B cell (primary cell): Measurements from ENCODE around the gene KRT9. TPM values are rescaled to one million over a fixed set of nuclear protein-coding genes. Genes with fewer than 3 reads are reported as not detected.

ENCODE experiments used
- ATAC-seq: fragments of 200-7000 bp; cut with Tn5 transposase; one replicate; pipeline ENCODE4 v1.10.0; 2021; ENCODE audit warnings: low read depth, mild to moderate bottlenecking, moderate number of reproducible peaks, moderate library complexity
- CTCF ChIA-PET: fragments of 350-600 bp; sonication (Branson Sonifier 250); formaldehyde crosslinking; loops from one replicate; lab custom pipeline; 2021; ENCODE audit warnings: antibody characterized with exemption, inconsistent platforms; lab: Charles Lee
- POLR2A ChIA-PET: fragments of 350-600 bp; sonication (Branson Sonifier 250); formaldehyde crosslinking; loops from one replicate; lab custom pipeline; 2021; ENCODE audit warnings: antibody characterized with exemption; lab: Charles Lee
- DNase-seq: peaks from one replicate; pipeline ENCODE4 v3.0.0; 2013
- H2AFZ ChIP-seq: 2 replicates; pipeline ENCODE4 v1.6.1; 2012; ENCODE audit warnings: mild to moderate bottlenecking, low read depth, low read length; ENCODE audit not compliant: insufficient read depth, poor library complexity, severe bottlenecking
- H3K27ac ChIP-seq, 2 donors: 1 replicate in 1 of 2; 2 replicates in 1 of 2; pipeline ENCODE4 v1.5.1; 2012 to 2013; ENCODE audit warnings: low read length in 2 of 2, mild to moderate bottlenecking in 2 of 2, moderate library complexity in 1 of 2
- H3K27me3 ChIP-seq, 4 experiments: fragments of 200-600 bp in 1 of 4; sonication (generic) in 1 of 4; replicated peaks in 1 of 4; 1 replicate in 2 of 4; 2 replicates in 2 of 4; pipeline versions ENCODE4 v1.6.1 to v1.7.0; 2013 to 2016; ENCODE audit warnings: low read length in 3 of 4, mild to moderate bottlenecking in 2 of 4, mixed read lengths in 1 of 4, moderate library complexity in 1 of 4; ENCODE audit not compliant: insufficient read depth in 4 of 4, control insufficient read depth in 3 of 4; ENCODE audit errors: control extremely low read depth in 1 of 4
- H3K36me3 ChIP-seq, 2 experiments: replicated peaks in 1 of 2; 1 replicate in 1 of 2; 2 replicates in 1 of 2; pipeline versions ENCODE4 v1.6.1 to v1.7.1; 2013; ENCODE audit warnings: low read length in 1 of 2; ENCODE audit not compliant: insufficient read depth in 2 of 2, control insufficient read depth in 1 of 2; ENCODE audit errors: control extremely low read depth in 1 of 2, extremely low read depth in 1 of 2
- H3K4me1 ChIP-seq, 2 donors: fragments of 200-600 bp in 1 of 2; sonication (generic) in 1 of 2; 1 replicate in 1 of 2; 2 replicates in 1 of 2; pipeline versions ENCODE4 v1.5.1 to v1.6.1; 2013 to 2017; ENCODE audit warnings: low read length in 2 of 2; ENCODE audit not compliant: control insufficient read depth in 2 of 2, insufficient read depth in 2 of 2
- H3K4me2 ChIP-seq: replicated peaks from 2 replicates; pipeline ENCODE3; 2012; ENCODE audit warnings: mild to moderate bottlenecking, low read depth, low read length; ENCODE audit not compliant: poor library complexity, severe bottlenecking
- H3K4me3 ChIP-seq, 5 experiments: fragments of 200-600 bp in 1 of 5; sonication (generic) in 1 of 5; 1 replicate in 3 of 5; 2 replicates in 2 of 5; pipeline versions ENCODE4 v1.5.1 to v1.7.0; 2011 to 2016; ENCODE audit warnings: low read length in 4 of 5, mild to moderate bottlenecking in 4 of 5, low read depth in 2 of 5, control low read depth in 1 of 5, moderate library complexity in 1 of 5; ENCODE audit not compliant: insufficient read depth in 1 of 5; ENCODE audit errors: control extremely low read depth in 1 of 5, extremely low read depth in 1 of 5
- H3K79me2 ChIP-seq: fragments of 200-600 bp; sonication (generic); one replicate; pipeline ENCODE4 v1.6.0; 2016; ENCODE audit warnings: low read length; ENCODE audit not compliant: control insufficient read depth, insufficient read depth
- H3K9ac ChIP-seq: fragments of 200-600 bp; sonication (generic); 2 replicates; pipeline ENCODE4 v1.6.1; 2017; ENCODE audit warnings: mild to moderate bottlenecking, low read length, moderate library complexity
- H3K9me3 ChIP-seq, 3 donors: one replicate each; pipeline versions ENCODE4 v1.6.1 to v1.7.1; 2013; ENCODE audit warnings: low read length in 2 of 3; ENCODE audit not compliant: control insufficient read depth in 2 of 3, insufficient read depth in 1 of 3; ENCODE audit errors: control extremely low read depth in 1 of 3
- H4K20me1 ChIP-seq: 2 replicates; pipeline ENCODE4 v1.6.0; 2012; ENCODE audit warnings: mild to moderate bottlenecking, low read length; ENCODE audit not compliant: insufficient read depth, control insufficient read depth, poor library complexity, severe bottlenecking
- H3K27ac Mint-ChIP-seq: one replicate; pipeline ENCODE4 v1.8.0; 2021; ENCODE audit warnings: mixed read lengths
- H3K27me3 Mint-ChIP-seq: one replicate; pipeline ENCODE4 v1.8.0; 2021; ENCODE audit warnings: mixed read lengths
- H3K4me1 Mint-ChIP-seq: one replicate; pipeline ENCODE4 v1.8.0; 2021; ENCODE audit warnings: mixed read lengths
- H3K4me3 Mint-ChIP-seq: one replicate; pipeline ENCODE4 v1.8.0; 2021; ENCODE audit warnings: mixed read lengths
- H3K9me3 Mint-ChIP-seq: one replicate; pipeline ENCODE4 v1.8.0; 2022; ENCODE audit warnings: mixed read lengths; ENCODE audit not compliant: insufficient read depth
- EZH2 ChIP-seq: IDR thresholded peaks from 2 replicates; pipeline ENCODE4 v1.6.1; 2012; ENCODE audit warnings: borderline replicate concordance, low read depth, mild to moderate bottlenecking, moderate library complexity, low read length; ENCODE audit not compliant: insufficient read depth, poor library complexity, severe bottlenecking
- WGBS: methylation state at CpG from one replicate; pipeline ENCODE4 v1.1.5; 2013; ENCODE audit warnings: missing lambda C conversion rate; ENCODE audit not compliant: insufficient coverage; 5-methylcytosine and 5-hydroxymethylcytosine counted together
- intact Hi-C: fragments of 100-400 bp; cut with micrococcal nuclease; formaldehyde crosslinking; loops from one replicate; pipeline ENCODE4 v1.10.0; 2022
- polyA plus RNA-seq: library from polyadenylated mRNA; depleted of rRNA; stranded (reverse); fragments of >200 nt; gene quantifications from 2 replicates; pipeline ENCODE4 v1.2.3, GENCODE V29; 2012
- total RNA-seq, 2 donors: library from RNA; stranded (reverse); fragments of 120-200 nt in 1 of 2; gene quantifications; 1 replicate in 1 of 2; 2 replicates in 1 of 2; pipeline versions ENCODE4 v1.2.3 to v1.2.4, GENCODE V29; 2013 to 2022
- TF ChIP-seq, protein P1 (sequence below): fragments of 200-600 bp; IDR thresholded peaks from one replicate; pipeline ENCODE4 v1.8.0; 2022; ENCODE audit warnings: antibody characterized with exemption, mild to moderate bottlenecking

The KRT9 gene
- total and polyA plus RNA-seq, 2 donors (not counting 1 experiment from before 2014, with no cell fraction given) = not detected

GRCh38 chr17:41518031-41518430 lies 53.8 kb downstream of the KRT9 start:
- Mint-ChIP-seq H3K27ac (no peak overlapping the region), H3K9me3 (no peaks in the 10 kb centered on the region), H3K4me1 (no peaks in the 10 kb centered on the region), H3K27me3 (peaks cover 28% of the 10 kb centered on the region), H3K4me3 (no peak overlapping the region)
- DNase-seq = no peak
- Histone ChIP-seq H3K79me2 (no peaks in the 10 kb centered on the region), H3K27ac (no peak overlapping the region), H3K4me1 (no peaks in the 10 kb centered on the region), H2AFZ (no peak overlapping the region), H3K36me3 (no peaks in the 10 kb centered on the region), H3K27me3 (peaks cover 0 to 6% (median 0%) of the 10 kb centered on the region in 4 experiments), H3K4me3 (no peak overlapping the region), H4K20me1 (no peaks in the 10 kb centered on the region), H3K4me2 (no peak overlapping the region), H3K9ac (no peak overlapping the region), H3K9me3 (no peaks in the 10 kb centered on the region)
- WGBS = 90% methylated on average over 3 of the region's 3 CpGs
- no peak for ATAC-seq
- no peak for TF ChIP-seq EZH2
- TF ChIP-seq, protein P1, sequence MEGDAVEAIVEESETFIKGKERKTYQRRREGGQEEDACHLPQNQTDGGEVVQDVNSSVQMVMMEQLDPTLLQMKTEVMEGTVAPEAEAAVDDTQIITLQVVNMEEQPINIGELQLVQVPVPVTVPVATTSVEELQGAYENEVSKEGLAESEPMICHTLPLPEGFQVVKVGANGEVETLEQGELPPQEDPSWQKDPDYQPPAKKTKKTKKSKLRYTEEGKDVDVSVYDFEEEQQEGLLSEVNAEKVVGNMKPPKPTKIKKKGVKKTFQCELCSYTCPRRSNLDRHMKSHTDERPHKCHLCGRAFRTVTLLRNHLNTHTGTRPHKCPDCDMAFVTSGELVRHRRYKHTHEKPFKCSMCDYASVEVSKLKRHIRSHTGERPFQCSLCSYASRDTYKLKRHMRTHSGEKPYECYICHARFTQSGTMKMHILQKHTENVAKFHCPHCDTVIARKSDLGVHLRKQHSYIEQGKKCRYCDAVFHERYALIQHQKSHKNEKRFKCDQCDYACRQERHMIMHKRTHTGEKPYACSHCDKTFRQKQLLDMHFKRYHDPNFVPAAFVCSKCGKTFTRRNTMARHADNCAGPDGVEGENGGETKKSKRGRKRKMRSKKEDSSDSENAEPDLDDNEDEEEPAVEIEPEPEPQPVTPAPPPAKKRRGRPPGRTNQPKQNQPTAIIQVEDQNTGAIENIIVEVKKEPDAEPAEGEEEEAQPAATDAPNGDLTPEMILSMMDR = no peak
- ChIA-PET POLR2A (no interaction called here), CTCF (no interaction called here)
- intact Hi-C loops = no loop called here

GRCh38 chr17:41516830-41517283 lies 55.0 kb downstream of the KRT9 start:
- TF ChIP-seq, protein P1 = no peak
- no peak for TF ChIP-seq EZH2
- Mint-ChIP-seq H3K9me3 (no peaks in the 10 kb centered on the region), H3K27ac (no peak overlapping the region), H3K4me1 (no peaks in the 10 kb centered on the region), H3K4me3 (no peak overlapping the region), H3K27me3 (peaks cover 35% of the 10 kb centered on the region)
- Histone ChIP-seq H3K4me3 (no peak overlapping the region), H3K79me2 (no peaks in the 10 kb centered on the region), H3K27ac (no peak overlapping the region), H3K27me3 (peaks cover 0 to 2% (median 0%) of the 10 kb centered on the region in 4 experiments), H3K36me3 (no peaks in the 10 kb centered on the region), H2AFZ (no peak overlapping the region), H4K20me1 (no peaks in the 10 kb centered on the region), H3K4me2 (no peak overlapping the region), H3K4me1 (no peaks in the 10 kb centered on the region), H3K9ac (no peak overlapping the region), H3K9me3 (no peaks in the 10 kb centered on the region)
- ChIA-PET CTCF (no interaction called here), POLR2A (no interaction called here)
- ATAC-seq (no peak), DNase-seq (no peak)
- intact Hi-C loops = no loop called here
- WGBS = 95% methylated on average over 13 of the region's 14 CpGs
